Neural cell (in vitro differentiated cells): Measurements from ENCODE around the gene YPEL4. TPM values are rescaled to one million over a fixed set of nuclear protein-coding genes. Genes with fewer than 3 reads are reported as not detected.

ENCODE experiments used
- H2AFZ ChIP-seq: fragments of 200-600, 300-800 bp; sonication (generic), shearing (Covaris generic); 2 replicates; pipeline ENCODE4 v1.6.0; 2014; ENCODE audit warnings: low read depth, mild to moderate bottlenecking, antibody characterized with exemption, low read length, moderate library complexity
- H3F3A ChIP-seq: fragments of 200-600 bp; shearing (Covaris generic); 2 replicates; pipeline ENCODE4 v1.6.1; 2016; ENCODE audit warnings: mild to moderate bottlenecking, moderate library complexity, mixed read lengths, antibody characterized with exemption, low read length; ENCODE audit not compliant: insufficient read depth, poor library complexity, severe bottlenecking
- H3K27ac ChIP-seq: fragments of 200-600, 300-800 bp; sonication (generic), shearing (Covaris generic); 2 replicates; pipeline ENCODE4 v1.5.1; 2014; ENCODE audit warnings: mild to moderate bottlenecking, low read length, moderate library complexity
- H3K27me3 ChIP-seq: fragments of 300-800, 200-600 bp; sonication (generic), shearing (Covaris generic); 2 replicates; pipeline ENCODE4 v1.6.0; 2014; ENCODE audit warnings: mild to moderate bottlenecking, low read depth, low read length, moderate library complexity; ENCODE audit not compliant: insufficient read depth
- H3K36me3 ChIP-seq: fragments of 300-800, 200-600 bp; sonication (generic), shearing (Covaris generic); 2 replicates; pipeline ENCODE4 v1.5.1; 2014; ENCODE audit warnings: mild to moderate bottlenecking, antibody characterized with exemption, low read length, moderate library complexity; ENCODE audit not compliant: insufficient read depth
- H3K4me2 ChIP-seq: fragments of 300-800, 200-600 bp; sonication (generic), shearing (Covaris generic); 2 replicates; pipeline ENCODE4 v1.6.0; 2014; ENCODE audit warnings: mild to moderate bottlenecking, low read length
- H3K4me3 ChIP-seq: fragments of 300-800, 200-600 bp; sonication (generic), shearing (Covaris generic); 2 replicates; pipeline ENCODE4 v1.5.1; 2014; ENCODE audit warnings: mild to moderate bottlenecking, low read length, moderate library complexity
- H3K79me2 ChIP-seq: fragments of 200-600 bp; shearing (Covaris generic); replicated peaks from 2 replicates; pipeline ENCODE4 v1.6.0; 2014; ENCODE audit warnings: mild to moderate bottlenecking, low read length, moderate library complexity; ENCODE audit not compliant: insufficient read depth
- H3K9ac ChIP-seq: fragments of 300-800, 200-600 bp; sonication (generic), shearing (Covaris generic); 2 replicates; pipeline ENCODE4 v1.6.1; 2016; ENCODE audit warnings: mild to moderate bottlenecking, low read length, mixed read lengths
- H3K9me2 ChIP-seq: fragments of 200-600 bp; shearing (Covaris generic); 2 replicates; pipeline ENCODE4 v1.6.1; 2016; ENCODE audit warnings: mild to moderate bottlenecking, low read length, mixed read lengths; ENCODE audit not compliant: insufficient read depth
- H3K9me3 ChIP-seq: fragments of 200-600, 300-800 bp; sonication (generic), shearing (Covaris generic); 2 replicates; pipeline ENCODE4 v1.6.1; 2016; ENCODE audit warnings: mild to moderate bottlenecking, mixed run types, low read length, moderate library complexity, mixed read lengths
- H4K20me1 ChIP-seq: fragments of 200-600 bp; shearing (Covaris generic); 2 replicates; pipeline ENCODE4 v1.6.1; 2016; ENCODE audit warnings: mild to moderate bottlenecking, mixed run types; ENCODE audit not compliant: insufficient read depth
- EP300 ChIP-seq: fragments of 450-650 bp; conservative IDR thresholded peaks from 2 replicates; pipeline ENCODE4 v1.6.1; 2014; ENCODE audit warnings: antibody characterized with exemption, mild to moderate bottlenecking, moderate library complexity; ENCODE audit not compliant: poor library complexity, severe bottlenecking
- EZH2 ChIP-seq: fragments of 200-600, 300-800 bp; shearing (Covaris generic), sonication (generic); IDR thresholded peaks from 2 replicates; pipeline ENCODE4 v1.6.1; 2014; ENCODE audit warnings: antibody characterized with exemption, low read length, borderline replicate concordance, mild to moderate bottlenecking; ENCODE audit not compliant: insufficient read depth, poor library complexity, severe bottlenecking
- MXI1 ChIP-seq: fragments of 450-650 bp; conservative IDR thresholded peaks from 2 replicates; pipeline ENCODE4 v1.6.1; 2014; ENCODE audit warnings: antibody characterized with exemption, mild to moderate bottlenecking; ENCODE audit not compliant: poor library complexity, severe bottlenecking
- POLR2AphosphoS5 ChIP-seq: IDR thresholded peaks from 2 replicates; pipeline ENCODE4 v1.6.1; 2012
- RAD21 ChIP-seq: fragments of 450-650 bp; conservative IDR thresholded peaks from 2 replicates; pipeline ENCODE4 v1.6.1; 2014; ENCODE audit warnings: antibody characterized with exemption, mild to moderate bottlenecking, moderate library complexity
- SMC3 ChIP-seq: fragments of 450-650 bp; conservative IDR thresholded peaks from 2 replicates; pipeline ENCODE4 v1.6.1; 2014; ENCODE audit warnings: antibody characterized with exemption, mild to moderate bottlenecking, moderate library complexity; ENCODE audit not compliant: poor library complexity
- TAF1 ChIP-seq: IDR thresholded peaks from 2 replicates; pipeline ENCODE4 v1.6.1; 2012; ENCODE audit warnings: low read depth
- polyA plus RNA-seq: library from polyadenylated mRNA; depleted of rRNA; stranded (reverse); fragments of >200 nt; gene quantifications from 2 replicates; pipeline ENCODE4 v1.2.3, GENCODE V29; 2014
- TF ChIP-seq, protein P1 (sequence below): fragments of 450-650 bp; IDR thresholded peaks from 2 replicates; pipeline ENCODE4 v1.5.1; 2014; ENCODE audit warnings: antibody characterized with exemption, mild to moderate bottlenecking, moderate library complexity; ENCODE audit not compliant: poor library complexity, severe bottlenecking
- TF ChIP-seq, protein P2 (sequence below): IDR thresholded peaks from 2 replicates; pipeline ENCODE4 v1.6.1; 2012; ENCODE audit warnings: borderline replicate concordance

Gene YPEL4
- polyA plus RNA-seq, 1 donor from 2014 or later: 18.4 TPM

DNA sequence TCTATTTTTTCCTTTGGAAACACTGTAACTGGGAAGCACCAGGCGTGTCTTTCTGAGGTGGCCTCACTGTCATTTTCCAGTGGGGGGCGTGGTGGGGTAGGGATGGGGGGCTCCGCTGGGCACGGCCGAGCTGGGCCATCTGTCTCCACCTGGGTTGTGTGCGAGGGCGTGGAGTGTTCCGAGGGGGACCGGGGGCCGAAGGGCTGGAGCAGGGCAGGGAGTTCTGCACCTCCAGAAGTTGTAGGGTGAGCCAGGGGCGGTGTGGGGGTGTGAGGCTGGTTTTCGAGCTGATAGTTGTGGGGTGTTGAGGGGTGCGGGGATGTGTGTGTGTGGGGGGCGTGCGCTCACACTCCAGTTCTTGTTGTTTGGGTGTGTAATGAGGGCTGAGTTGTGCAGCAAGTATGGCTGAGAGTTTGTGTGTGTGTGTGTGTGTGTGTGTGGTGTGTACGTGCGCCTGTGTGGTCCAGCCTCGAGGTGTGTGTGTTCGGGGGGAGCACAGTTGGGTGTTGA is 10.8 kb downstream of the YPEL4 start:
- Histone ChIP-seq H3K9ac (peak overlapping the region; percentile 96), H3K27ac (peak overlapping the region; percentile 92), H3K4me2 (peak overlapping the region; percentile 71), H3F3A (no peaks in the 10 kb centered on the region), H3K79me2 (peaks cover 36% of the 10 kb centered on the region), H3K9me3 (no peaks in the 10 kb centered on the region), H3K27me3 (no peaks in the 10 kb centered on the region), H3K4me3 (peak overlapping the region; percentile 96), H4K20me1 (no peaks in the 10 kb centered on the region), H3K36me3 (no peaks in the 10 kb centered on the region), H3K9me2 (no peaks in the 10 kb centered on the region), H2AFZ (peak overlapping the region; percentile 56)
- TF ChIP-seq RAD21: no peak
- TF ChIP-seq POLR2AphosphoS5: peak; percentile 40
- TF ChIP-seq, protein P1, sequence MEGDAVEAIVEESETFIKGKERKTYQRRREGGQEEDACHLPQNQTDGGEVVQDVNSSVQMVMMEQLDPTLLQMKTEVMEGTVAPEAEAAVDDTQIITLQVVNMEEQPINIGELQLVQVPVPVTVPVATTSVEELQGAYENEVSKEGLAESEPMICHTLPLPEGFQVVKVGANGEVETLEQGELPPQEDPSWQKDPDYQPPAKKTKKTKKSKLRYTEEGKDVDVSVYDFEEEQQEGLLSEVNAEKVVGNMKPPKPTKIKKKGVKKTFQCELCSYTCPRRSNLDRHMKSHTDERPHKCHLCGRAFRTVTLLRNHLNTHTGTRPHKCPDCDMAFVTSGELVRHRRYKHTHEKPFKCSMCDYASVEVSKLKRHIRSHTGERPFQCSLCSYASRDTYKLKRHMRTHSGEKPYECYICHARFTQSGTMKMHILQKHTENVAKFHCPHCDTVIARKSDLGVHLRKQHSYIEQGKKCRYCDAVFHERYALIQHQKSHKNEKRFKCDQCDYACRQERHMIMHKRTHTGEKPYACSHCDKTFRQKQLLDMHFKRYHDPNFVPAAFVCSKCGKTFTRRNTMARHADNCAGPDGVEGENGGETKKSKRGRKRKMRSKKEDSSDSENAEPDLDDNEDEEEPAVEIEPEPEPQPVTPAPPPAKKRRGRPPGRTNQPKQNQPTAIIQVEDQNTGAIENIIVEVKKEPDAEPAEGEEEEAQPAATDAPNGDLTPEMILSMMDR: no peak

DNA sequence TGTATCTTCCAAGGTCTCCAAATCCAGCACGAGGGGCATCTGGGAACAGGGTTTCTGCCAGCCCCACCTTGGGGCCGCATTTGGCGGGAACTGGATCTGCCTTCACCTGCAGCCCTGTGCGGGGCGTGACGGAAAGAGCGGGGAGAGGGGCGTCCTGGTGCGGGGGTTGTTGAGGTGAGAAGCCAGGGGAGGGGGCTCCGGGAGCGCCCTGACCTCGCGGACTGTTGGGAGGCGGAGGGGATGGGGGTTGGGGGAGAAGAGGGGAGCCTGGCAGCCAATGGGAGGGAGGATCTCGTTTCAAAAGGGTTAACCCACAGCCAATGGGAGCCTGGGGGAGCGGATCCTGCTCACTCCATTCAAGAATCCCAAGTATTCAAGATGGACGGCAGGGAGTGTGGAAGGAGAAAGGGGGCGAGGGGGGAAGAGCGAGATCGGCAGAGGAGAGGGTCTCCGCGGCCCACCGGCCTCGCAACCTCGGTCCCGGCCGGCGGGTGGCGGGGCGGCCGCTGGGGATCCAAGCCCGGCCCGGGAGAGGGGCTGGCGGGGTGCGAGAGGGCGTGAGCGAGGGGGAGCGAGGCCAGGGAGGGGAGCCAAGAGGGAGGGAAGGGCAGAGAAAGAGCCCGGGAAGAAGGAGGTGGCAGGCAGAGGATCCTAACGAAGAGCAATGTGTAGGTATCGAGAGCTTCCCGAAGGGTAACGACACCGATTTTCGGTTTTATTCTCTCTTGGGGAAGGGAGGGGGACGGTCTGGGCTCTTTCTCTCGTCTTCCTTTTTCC is 11.5 kb downstream of the YPEL4 start:
- no peaks in the 10 kb centered on the region for H3K9me2 ChIP-seq
- no peaks in the 10 kb centered on the region for H3K9me3 ChIP-seq
- peak overlapping the region; percentile 57 for H2AFZ ChIP-seq
- peak overlapping the region; percentile 96 for H3K4me3 ChIP-seq
- H4K20me1 ChIP-seq: no peaks in the 10 kb centered on the region
- H3K27ac ChIP-seq: peak overlapping the region; percentile 92
- no peaks in the 10 kb centered on the region for H3K36me3 ChIP-seq
- H3F3A ChIP-seq: no peaks in the 10 kb centered on the region
- H3K27me3 ChIP-seq: no peaks in the 10 kb centered on the region
- TF ChIP-seq, protein P2, sequence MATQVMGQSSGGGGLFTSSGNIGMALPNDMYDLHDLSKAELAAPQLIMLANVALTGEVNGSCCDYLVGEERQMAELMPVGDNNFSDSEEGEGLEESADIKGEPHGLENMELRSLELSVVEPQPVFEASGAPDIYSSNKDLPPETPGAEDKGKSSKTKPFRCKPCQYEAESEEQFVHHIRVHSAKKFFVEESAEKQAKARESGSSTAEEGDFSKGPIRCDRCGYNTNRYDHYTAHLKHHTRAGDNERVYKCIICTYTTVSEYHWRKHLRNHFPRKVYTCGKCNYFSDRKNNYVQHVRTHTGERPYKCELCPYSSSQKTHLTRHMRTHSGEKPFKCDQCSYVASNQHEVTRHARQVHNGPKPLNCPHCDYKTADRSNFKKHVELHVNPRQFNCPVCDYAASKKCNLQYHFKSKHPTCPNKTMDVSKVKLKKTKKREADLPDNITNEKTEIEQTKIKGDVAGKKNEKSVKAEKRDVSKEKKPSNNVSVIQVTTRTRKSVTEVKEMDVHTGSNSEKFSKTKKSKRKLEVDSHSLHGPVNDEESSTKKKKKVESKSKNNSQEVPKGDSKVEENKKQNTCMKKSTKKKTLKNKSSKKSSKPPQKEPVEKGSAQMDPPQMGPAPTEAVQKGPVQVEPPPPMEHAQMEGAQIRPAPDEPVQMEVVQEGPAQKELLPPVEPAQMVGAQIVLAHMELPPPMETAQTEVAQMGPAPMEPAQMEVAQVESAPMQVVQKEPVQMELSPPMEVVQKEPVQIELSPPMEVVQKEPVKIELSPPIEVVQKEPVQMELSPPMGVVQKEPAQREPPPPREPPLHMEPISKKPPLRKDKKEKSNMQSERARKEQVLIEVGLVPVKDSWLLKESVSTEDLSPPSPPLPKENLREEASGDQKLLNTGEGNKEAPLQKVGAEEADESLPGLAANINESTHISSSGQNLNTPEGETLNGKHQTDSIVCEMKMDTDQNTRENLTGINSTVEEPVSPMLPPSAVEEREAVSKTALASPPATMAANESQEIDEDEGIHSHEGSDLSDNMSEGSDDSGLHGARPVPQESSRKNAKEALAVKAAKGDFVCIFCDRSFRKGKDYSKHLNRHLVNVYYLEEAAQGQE: peak; percentile 97
- TF ChIP-seq EP300: peak; percentile 25
- TF ChIP-seq, protein P1: no peak
- TF ChIP-seq RAD21: no peak
- peak; percentile 97 for TF ChIP-seq POLR2AphosphoS5
- no peak for TF ChIP-seq SMC3
- TF ChIP-seq MXI1: no peak
- peak; percentile 89 for TF ChIP-seq TAF1
- no peak for TF ChIP-seq EZH2
- peaks cover 36% of the 10 kb centered on the region for H3K79me2 ChIP-seq
- H3K4me2 ChIP-seq: peak overlapping the region; percentile 32
- peak overlapping the region; percentile 96 for H3K9ac ChIP-seq
